Ishikawa (cell line): Measurements from ENCODE around the gene RNF180.

Experiments
- CEBPB ChIP-seq: IDR thresholded peaks from 2 replicates; pipeline ENCODE4 v1.6.1; 2012
- CREB1 ChIP-seq: IDR thresholded peaks from 2 replicates; pipeline ENCODE4 v1.6.1; 2012; ENCODE audit warnings: low read depth
- EGR1 ChIP-seq: IDR thresholded peaks from 2 replicates; pipeline ENCODE4 v1.6.1; 2012
- EP300 ChIP-seq: IDR thresholded peaks from 2 replicates; pipeline ENCODE4 v1.6.1; 2012; ENCODE audit warnings: borderline replicate concordance
- FOXM1 ChIP-seq: IDR thresholded peaks from 2 replicates; pipeline ENCODE4 v1.6.1; 2012; ENCODE audit warnings: low read depth, borderline replicate concordance
- NFIC ChIP-seq: IDR thresholded peaks from 2 replicates; pipeline ENCODE4 v1.6.1; 2012
- RAD21 ChIP-seq: IDR thresholded peaks from 2 replicates; pipeline ENCODE4 v1.6.1; 2012; ENCODE audit warnings: low read depth
- TAF1 ChIP-seq: IDR thresholded peaks from 2 replicates; pipeline ENCODE4 v1.6.1; 2012; ENCODE audit warnings: low read depth, mild to moderate bottlenecking
- TCF12 ChIP-seq: IDR thresholded peaks from 2 replicates; pipeline ENCODE4 v1.6.1; 2012; ENCODE audit warnings: low read depth
- TEAD4 ChIP-seq: IDR thresholded peaks from 2 replicates; pipeline ENCODE4 v1.6.1; 2012
- YY1 ChIP-seq: IDR thresholded peaks from 2 replicates; pipeline ENCODE4 v1.6.1; 2012; ENCODE audit warnings: low read depth
- ZBTB7A ChIP-seq: IDR thresholded peaks from 2 replicates; pipeline ENCODE4 v1.6.1; 2012; ENCODE audit warnings: low read depth
- TF ChIP-seq, protein P1 (sequence below): IDR thresholded peaks from 2 replicates; pipeline ENCODE4 v1.6.1; 2012
- TF ChIP-seq, protein P2 (sequence below): IDR thresholded peaks from 2 replicates; pipeline ENCODE4 v1.6.1; 2012; ENCODE audit warnings: low read depth, mild to moderate bottlenecking
- TF ChIP-seq, protein P3 (sequence below): IDR thresholded peaks from 2 replicates; pipeline ENCODE4 v1.6.1; 2012

Gene RNF180

DNA sequence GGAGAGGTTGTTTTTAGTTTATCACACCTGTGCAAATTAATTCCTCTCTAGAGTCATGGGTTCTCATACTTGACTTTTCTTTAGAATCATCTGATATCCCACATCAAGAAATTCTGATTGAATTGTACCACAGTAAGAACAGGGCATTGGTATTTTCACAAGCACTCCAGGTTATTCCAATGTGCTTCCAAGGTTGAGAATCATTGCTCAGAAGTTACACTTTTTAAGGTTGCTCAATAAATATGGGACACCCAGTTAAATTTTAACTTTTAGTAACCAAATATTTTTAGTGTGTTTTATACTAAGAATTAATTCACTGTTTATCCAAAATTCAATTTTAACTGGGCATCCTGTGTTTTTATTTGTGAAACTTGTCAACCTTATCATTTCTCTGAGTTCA, 2.5 kb upstream of the RNF180 start:
- TF ChIP-seq FOXM1 (no peak), EGR1 (no peak), EP300 (no peak), CREB1 (no peak), TAF1 (no peak), NFIC (no peak), TEAD4 (no peak), YY1 (no peak), CEBPB (no peak), RAD21 (no peak), ZBTB7A (no peak), TCF12 (no peak)
- TF ChIP-seq, protein P1, sequence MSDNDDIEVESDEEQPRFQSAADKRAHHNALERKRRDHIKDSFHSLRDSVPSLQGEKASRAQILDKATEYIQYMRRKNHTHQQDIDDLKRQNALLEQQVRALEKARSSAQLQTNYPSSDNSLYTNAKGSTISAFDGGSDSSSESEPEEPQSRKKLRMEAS: no peak
- TF ChIP-seq, protein P2, sequence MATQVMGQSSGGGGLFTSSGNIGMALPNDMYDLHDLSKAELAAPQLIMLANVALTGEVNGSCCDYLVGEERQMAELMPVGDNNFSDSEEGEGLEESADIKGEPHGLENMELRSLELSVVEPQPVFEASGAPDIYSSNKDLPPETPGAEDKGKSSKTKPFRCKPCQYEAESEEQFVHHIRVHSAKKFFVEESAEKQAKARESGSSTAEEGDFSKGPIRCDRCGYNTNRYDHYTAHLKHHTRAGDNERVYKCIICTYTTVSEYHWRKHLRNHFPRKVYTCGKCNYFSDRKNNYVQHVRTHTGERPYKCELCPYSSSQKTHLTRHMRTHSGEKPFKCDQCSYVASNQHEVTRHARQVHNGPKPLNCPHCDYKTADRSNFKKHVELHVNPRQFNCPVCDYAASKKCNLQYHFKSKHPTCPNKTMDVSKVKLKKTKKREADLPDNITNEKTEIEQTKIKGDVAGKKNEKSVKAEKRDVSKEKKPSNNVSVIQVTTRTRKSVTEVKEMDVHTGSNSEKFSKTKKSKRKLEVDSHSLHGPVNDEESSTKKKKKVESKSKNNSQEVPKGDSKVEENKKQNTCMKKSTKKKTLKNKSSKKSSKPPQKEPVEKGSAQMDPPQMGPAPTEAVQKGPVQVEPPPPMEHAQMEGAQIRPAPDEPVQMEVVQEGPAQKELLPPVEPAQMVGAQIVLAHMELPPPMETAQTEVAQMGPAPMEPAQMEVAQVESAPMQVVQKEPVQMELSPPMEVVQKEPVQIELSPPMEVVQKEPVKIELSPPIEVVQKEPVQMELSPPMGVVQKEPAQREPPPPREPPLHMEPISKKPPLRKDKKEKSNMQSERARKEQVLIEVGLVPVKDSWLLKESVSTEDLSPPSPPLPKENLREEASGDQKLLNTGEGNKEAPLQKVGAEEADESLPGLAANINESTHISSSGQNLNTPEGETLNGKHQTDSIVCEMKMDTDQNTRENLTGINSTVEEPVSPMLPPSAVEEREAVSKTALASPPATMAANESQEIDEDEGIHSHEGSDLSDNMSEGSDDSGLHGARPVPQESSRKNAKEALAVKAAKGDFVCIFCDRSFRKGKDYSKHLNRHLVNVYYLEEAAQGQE: no peak
- TF ChIP-seq, protein P3, sequence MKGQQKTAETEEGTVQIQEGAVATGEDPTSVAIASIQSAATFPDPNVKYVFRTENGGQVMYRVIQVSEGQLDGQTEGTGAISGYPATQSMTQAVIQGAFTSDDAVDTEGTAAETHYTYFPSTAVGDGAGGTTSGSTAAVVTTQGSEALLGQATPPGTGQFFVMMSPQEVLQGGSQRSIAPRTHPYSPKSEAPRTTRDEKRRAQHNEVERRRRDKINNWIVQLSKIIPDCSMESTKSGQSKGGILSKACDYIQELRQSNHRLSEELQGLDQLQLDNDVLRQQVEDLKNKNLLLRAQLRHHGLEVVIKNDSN: no peak

DNA sequence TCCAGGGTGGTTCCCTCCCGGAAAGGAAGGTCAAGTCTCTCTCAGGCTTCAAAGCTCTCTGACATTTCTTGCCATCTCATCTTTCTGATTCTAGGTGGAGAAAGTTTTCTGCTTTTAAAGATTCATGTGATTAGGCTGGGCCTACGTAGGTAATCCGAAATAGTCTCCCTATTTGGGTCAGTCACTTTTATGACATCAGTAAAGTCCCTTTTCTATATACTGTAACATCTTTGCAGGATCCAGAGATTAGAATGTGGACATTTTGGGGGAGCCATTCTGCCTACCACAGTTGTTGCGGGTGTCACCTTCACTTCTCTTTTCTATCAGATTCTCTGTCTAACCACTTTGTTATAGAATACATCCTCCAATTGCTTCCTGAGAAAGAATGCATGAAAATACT, 1.9 kb upstream of the RNF180 start:
- TF ChIP-seq EGR1: no peak
- TF ChIP-seq RAD21: no peak
- TF ChIP-seq TEAD4: no peak
- TF ChIP-seq NFIC: no peak
- TF ChIP-seq EP300: no peak
- TF ChIP-seq FOXM1: no peak
- TF ChIP-seq, protein P1: no peak
- no peak for TF ChIP-seq ZBTB7A
- no peak for TF ChIP-seq YY1
- TF ChIP-seq, protein P3: no peak
- no peak for TF ChIP-seq CREB1
- TF ChIP-seq, protein P2: no peak
- no peak for TF ChIP-seq TAF1
- TF ChIP-seq CEBPB: no peak
- TF ChIP-seq TCF12: no peak

DNA sequence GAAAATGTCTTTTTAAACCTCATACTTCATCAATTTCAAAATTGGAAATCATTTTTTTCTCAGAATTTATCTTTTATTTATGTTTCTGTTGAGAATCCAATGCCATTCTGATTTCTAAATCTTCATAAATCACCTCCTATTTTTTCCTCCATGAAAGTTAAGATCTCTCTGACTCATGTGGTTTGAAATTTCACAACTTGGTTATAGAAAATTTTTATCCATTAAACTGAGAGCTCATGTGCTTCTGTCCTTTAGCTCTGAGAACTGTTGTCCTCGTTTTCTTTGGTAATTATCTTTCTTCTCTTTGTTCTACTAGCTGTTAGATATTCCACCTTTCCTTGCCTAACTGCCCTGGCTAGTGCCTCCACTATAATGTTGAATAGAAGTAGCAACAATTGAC, 1.5 kb upstream of the RNF180 start:
- TF ChIP-seq EP300: no peak
- no peak for TF ChIP-seq YY1
- TF ChIP-seq CREB1: no peak
- no peak for TF ChIP-seq ZBTB7A
- no peak for TF ChIP-seq TEAD4
- TF ChIP-seq, protein P3: no peak
- TF ChIP-seq EGR1: no peak
- no peak for TF ChIP-seq CEBPB
- TF ChIP-seq NFIC: no peak
- no peak for TF ChIP-seq FOXM1
- no peak for TF ChIP-seq TCF12
- TF ChIP-seq, protein P2: no peak
- TF ChIP-seq TAF1: no peak
- no peak for TF ChIP-seq RAD21
- TF ChIP-seq, protein P1: no peak

DNA sequence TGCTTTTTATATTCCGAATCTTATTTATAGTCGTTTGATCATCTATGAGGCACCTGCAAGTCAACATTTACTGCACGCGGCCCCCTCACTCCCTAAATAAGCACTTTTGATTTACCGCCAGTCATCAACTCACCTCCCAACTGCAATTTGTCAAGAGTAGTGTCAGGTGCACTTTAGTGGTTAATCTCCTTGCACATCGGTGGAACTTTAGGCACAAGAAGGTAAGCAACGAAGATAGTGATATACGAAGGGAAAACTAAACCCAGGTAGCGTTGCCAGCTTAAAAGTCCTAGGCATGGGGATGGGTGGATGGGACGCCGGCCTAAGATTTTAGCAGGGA, 513 bp upstream of the RNF180 start:
- TF ChIP-seq CEBPB (no peak), TEAD4 (no peak), TCF12 (no peak), YY1 (no peak), RAD21 (no peak), NFIC (no peak), EP300 (no peak), EGR1 (no peak), FOXM1 (no peak), ZBTB7A (no peak), CREB1 (no peak)
- TF ChIP-seq, protein P1: no peak
- TF ChIP-seq, protein P2: no peak
- TF ChIP-seq, protein P3: no peak
